Stimulated activated CD4-positive, alpha-beta T cell treated with anti-CD3 and anti-CD28 coated beads, Interleukin-2, amount 100 ng/mL, for 24 hours (primary cell): Measurements from ENCODE around the gene LILRB3.
A peak's percentile ranks its signal among the peaks of the same experiment; 100 is the strongest.
"Not testable (repeated sequence)": the region's sequence is repeated elsewhere in the genome, so short reads cannot be mapped to it uniquely, and the experiment has no call there.

ENCODE experiments used
- DNase-seq, 2 donors: peaks; one replicate each; pipeline ENCODE4 v3.0.0-alpha.2; 2020

LILRB3 gene

DNA sequence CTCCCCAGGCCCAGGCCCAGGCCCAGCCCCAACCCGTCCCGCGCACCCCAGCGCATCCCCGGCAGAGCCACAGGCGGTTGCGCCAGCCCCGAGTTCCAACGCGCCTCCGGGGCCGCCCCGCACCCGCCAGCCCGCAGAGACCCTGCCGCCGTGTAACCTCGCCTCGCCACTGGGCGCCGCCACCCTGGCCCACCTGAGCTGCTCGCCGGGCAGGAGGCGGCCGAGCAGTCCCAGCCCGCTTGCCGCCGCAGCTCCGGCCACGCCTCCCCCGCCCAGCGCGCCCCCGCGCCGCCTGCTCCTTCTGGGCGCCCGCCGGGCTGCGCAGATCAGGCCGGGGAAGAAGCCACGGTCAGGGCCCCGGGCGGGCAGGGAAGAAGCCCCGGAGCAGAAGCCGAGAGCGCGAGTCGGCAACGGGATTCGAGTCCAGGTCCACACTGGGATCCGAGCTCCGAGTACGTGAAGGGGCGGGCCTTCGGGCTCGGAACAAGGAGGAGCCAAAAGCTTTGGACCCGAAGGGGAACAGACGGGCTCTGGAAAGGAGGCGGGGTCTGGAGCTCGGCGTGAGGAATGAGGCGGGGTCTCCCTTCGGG lies 33.6 kb downstream of the LILRB3 start, which contains the start of gene MBOAT7:
Gene MBOAT7, minus strand, starts transcription at position 436 of the 590 bp plus-strand sequence. CDS start 1,072 bp downstream, outside the sequence.
- DNase-seq: no peak

DNA sequence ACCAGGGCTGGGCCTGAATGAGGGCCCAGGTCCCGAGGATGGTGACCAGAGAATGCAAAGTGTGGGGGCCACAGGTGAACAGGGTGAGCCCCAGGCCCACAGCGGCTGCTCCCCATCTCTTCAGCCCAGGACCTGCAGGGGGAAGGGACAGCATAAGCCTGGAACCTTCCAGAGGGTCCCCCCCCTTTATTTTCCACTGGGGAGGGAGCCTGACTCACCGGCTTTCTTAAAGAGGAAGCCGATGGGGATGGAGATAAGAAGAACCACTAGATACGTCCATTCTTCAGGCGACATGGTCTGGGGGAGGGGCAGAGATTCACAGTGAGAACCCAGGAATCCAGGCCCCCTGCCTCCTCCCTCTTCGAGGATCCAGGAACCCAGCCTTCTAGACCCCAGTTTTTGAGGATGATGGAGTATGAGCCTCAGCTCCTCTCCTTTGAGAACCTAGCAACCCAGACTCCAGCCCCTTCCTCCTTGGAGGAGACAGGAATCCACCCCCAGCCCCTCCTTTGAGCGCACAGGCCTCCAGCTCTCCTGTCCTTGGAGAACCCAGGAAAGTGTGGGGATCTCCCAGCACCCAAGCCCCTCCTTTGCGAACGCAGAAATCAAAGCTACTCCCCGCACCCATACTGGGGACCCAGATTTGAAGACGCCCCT lies 34.5 kb downstream of the LILRB3 start:
- peak; percentile 65 to 71 for DNase-seq

DNA sequence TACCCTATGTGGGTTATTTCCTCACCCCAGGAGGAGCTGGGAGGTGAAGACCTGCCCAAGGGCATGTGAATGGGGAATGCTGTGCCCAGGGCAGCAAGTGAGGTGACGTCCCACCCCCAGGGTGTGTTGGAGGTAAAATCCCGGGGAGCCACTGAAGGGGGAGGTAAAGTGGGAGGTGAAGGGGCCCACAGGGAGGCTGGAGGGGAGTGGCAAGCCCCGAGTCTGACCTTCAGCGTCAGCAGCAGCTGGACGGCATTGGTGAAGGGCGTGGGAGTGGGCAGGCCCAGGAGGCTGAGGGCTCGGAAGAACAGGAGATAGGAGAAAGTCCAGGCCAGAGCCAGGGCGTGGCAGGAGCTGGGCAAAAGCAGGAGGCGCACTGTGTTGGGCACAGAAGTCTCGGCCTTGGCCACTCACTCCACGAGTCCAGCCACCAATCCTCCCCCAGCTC lies 35.8 kb downstream of the LILRB3 start:
- no peak for DNase-seq

DNA sequence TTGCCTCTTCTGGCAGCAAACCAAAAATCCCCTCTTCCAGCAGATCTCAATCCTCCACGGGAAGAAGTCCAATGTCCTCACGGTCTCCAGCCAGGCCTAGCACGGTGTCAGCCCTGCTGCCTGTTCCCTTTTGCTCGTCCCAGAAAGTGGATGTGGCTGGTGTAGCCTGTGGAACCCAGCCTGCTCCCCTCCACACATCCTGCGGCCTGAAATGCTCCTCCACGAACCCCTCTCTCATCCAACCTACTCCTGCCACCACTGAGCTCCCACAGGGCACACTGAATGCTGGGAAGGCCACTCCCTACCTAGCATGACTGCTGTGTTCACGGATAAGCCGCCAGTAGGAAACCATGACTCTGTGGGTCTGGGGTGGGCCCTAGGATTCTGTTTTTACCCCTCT lies 36.5 kb downstream of the LILRB3 start:
- no peak for DNase-seq

DNA sequence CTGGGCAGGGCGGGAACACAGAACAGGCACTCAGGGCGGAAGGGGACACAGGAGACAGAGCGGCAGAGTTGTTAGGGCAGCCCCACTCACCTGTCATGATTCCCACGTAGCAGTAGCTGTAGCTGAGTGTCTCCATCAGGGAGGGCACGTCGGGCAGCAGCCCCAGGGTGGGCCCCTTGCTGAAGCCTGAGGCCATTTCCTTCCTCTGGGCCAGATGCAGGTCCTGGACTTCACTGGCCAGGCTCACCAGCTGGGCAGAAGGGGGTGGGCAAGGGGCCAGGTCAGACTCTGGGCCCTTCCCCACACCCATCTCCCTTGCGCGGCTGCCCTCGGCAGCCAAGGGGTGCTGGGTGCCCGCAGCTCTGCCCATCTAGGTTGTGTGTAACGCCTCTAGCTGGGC lies 39.4 kb downstream of the LILRB3 start:
- DNase-seq: no peak

DNA sequence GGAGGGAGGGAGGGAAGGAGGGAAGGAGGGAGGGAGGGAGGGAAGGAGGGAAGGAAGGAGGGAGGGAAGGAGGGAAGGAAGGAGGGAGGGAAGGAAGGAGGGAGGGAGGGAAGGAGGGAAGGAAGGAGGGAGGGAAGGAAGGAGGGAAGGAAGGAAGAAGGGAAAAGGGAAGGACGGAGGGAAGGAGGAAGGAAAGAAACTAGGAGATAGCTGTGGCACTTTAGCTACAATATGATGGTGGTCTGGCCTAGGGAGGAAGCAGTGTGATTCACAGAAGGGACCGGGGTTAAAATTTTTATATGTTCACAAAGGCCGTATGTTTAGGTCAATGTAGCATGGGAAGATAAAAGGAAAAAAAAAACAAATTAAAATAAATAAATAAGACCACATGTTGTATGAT lies 40.9 kb downstream of the LILRB3 start:
- DNase-seq: not testable (repeated sequence)

DNA sequence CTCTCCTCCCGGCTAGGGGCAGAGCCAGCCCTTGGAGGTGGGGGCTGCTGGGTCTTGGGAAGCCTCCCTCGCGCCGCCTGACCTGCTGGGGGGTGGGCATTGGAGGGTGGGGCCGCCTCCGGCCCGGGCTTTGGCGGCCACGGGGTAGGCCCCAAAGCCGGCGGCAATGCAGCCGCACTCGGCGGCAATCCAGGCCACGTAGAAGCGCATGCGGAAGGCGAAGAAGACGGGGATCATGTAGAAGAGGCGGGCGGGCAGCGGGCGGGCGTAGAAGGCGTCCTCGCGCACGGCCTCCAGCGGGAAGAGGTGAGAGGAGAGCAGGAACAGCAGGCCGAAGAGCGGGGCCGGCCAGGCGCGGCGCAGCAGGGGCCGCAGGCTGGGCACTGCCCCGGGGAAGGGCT lies 42.1 kb downstream of the LILRB3 start:
- no peak for DNase-seq

DNA sequence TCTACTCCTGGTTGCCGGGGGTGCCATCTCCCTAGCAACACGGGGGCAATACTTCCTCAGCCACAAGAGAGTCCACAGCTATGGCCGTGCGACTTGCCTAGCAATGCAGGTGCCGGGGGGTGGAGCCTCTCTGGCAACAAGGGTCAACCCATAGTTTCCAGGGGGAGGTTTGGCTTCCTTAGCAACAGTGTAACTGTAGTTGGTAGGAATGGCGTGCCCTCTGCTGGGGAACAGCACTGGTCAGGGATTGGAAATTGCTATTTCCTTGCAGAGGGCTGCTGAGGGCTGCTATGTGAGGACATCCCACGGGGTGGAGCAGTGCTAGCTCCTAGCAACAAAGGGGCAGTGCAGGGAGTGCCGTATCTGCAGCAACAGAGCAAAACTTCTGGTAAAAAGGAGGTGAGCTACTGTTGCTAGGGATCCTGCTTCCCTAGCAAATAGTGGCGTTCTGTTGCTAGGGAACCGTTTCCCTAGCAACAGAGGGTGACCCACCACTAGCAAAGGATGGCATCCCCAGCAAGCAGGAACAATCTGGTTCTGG lies 42.8 kb downstream of the LILRB3 start:
- DNase-seq: no peak

DNA sequence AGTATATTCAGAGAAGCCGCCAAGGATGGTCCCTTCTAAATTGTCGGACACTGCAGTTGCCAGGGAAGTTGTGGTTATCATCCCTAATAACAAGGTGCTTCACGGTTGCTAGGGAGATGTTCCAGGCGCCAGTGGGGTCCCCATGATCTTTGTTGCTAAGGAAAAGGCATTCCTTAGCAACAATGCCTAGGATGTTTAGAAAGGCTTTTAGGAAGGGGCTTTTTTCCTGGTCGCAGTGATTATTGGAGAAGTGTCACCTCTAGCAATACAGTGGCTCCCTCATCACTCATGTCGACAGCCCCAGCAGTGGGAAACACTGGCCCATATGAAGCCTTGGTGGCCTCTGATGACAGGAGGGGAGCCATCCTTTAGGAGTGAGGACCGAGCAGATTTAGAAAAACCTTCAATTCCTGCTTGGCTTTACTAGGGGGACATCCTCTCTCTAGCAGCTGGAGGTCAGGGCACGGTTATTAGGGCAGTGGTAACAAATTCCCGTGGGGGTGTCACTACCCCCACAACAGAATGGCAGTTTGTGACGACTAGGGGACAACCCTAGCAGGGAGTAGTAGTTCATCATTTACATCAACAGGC lies 43.5 kb downstream of the LILRB3 start:
- DNase-seq: no peak

DNA sequence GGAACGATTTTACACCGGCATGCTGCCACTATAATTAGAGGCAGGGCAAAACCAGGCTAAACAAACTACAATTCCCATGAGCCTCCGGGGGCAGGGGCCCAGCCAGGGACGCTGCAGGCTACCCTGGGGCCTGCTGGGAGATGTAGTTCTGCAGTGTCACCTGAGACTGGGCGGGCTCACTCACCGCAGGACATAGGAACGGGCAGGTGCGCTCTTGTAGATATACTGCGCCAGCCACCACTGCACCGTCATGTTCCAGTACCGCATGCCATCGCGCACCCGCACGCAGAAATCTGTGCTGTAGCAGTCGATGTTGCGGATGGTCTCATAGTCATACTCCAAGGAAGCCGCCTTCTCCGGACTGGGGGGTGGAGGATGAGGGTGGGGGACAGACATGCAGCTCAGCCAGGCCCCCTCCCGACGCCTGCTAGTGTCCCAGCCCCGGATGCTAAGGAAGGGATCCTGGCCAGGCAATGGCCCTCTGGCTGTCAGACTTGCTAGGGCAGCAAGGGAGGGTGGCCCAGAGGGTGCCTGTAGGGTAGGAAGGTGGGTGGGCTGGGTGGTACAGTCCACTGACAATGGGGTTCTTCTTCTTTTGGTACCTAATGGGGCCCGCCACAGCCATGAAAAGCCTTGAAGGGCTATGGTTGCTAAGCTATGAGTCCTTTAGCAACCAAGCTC lies 44.1 kb downstream of the LILRB3 start:
- peak in 1 of 2 donors; percentile 47 for DNase-seq

DNA sequence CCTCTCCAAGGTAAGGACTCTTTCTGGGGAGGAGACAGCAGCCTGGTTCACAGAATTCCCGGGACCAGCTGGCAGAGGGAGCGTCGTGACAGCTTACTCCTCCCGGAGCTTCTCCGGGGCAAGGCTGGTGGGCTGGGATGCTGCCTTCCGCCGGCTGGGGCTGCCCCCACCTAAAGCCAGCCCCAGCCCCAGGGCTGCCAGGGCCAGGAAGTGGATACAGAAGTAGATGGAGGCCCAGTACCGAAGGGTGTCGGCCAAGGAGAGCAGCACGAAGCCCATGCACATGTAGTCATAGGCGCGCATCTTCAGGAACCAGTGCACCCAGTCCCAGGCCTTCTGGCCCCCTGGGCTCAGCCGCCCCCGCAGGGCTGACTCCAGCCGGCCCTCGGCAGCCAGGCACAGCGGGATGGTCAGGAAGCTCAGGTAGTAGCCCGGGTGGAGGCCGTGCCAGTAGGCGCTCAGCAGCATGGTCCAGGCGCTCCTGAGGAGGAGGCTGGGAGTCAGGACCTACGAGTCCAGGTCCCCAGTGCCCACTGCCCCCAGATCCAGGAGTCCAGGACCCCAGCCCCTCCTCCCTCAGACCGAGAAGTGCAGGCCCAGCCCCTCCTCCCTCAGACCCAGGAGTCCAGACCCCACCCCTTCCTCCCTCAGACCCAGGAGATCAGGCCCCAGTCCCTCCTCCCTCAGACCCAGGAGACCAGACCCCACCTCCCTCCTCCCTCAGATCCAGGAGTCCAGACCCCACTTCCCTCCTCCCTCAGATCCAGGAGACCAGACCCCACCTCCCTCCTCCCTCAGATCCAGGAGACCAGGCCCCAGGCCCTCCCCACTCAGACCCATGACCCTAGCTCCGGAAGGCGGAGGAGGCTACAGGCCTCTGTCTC lies 48.6 kb downstream of the LILRB3 start:
- DNase-seq: no peak

DNA sequence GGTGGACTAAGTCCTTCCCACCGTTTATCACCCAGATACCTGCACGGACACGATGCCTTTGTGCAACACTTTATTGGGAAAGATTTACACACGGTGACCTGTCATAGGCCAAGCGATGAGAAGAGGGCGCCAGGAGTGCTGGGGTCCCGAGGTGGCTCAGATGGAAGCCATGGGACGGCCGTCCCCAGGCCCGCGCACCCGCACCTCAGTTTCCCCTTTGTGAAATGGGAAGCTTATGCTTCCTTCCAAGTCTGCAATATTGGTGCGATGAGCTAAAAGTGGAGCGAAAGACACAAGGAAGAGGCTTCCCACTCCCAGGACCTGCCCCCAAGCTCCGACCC lies 49.5 kb downstream of the LILRB3 start:
- no peak for DNase-seq

DNA sequence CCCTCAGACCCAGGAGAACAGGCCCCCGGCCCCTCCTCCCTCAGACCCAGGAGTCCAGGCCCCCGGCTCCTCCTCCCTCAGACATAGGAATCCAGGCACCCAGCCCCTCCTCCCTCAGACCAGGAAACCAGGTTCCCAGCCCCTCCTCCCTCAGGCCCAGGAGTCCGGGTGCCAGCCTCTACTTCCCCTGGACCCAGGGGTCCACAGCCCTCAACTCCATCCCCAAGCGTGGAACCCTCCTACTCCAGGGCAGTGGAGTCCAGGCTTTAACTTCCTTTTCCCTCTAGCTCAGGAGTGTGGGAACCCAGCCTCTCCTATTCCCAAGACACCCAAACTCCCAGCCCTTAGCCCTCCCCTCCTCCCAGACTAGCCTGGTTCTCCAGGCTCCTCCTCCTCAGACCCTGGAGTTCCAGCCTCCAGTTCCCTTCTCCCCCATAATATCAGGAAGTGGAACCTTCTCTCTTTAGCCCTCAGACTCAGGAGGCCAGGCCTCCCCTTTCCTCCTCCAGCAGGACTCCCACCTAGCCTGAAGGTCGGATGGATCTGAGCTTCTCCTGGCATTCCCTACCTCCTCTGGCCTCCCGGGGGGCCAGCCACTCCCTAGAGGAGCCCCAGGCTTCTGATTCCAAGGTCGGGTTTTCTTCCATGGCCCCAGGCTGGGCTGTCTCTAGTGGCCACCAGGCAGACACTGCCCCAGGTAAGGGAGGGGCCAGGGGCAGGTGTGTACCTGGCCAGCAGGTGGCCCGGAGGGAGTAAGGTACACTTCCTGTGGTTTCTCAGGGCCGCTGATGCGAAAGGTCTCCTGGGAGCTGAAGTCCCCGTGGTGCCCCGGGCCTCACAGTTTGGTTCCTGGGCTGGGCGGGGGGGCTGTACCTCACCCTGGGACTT lies 50.1 kb downstream of the LILRB3 start, which contains the start of gene TMC4:
Gene TMC4, minus strand, starts transcription at position 690 of the 888 bp plus-strand sequence. Its CDS starts 43 bp downstream, at position 647.
- DNase-seq: no peak

DNA sequence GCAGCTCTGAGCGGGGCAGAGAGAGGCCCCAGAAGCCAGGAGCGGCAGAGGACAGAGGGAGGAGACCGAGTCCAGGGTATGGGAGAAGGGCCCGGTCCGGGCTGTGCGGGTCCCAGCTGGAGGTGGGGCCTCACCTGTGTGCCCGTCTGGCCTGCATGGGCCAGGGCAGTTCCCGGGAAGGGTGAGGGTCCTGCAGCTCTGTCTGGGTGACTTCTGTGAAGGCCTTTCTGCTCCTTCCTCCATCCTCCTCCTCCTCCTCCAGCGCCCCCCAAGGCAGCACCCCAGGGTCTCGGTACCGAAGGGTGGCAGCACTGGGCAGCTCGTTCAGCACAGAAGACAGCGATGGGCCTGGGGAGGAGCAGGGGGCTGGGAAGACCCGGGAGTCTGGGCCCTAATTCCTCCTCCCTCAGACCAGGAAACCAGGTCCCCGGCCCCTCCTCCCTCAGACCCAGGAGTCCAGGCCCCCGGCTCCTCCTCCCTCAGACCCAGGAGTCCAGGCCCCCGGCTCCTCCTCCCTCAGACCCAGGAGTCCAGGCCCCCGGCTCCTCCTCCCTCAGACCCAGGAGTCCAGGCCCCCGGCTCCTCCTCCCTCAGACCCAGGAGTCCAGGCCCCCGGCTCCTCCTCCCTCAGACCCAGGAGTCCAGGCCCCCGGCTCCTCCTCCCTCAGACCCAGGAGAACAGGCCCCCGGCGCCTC lies 50.9 kb downstream of the LILRB3 start:
- not testable (repeated sequence) for DNase-seq

DNA sequence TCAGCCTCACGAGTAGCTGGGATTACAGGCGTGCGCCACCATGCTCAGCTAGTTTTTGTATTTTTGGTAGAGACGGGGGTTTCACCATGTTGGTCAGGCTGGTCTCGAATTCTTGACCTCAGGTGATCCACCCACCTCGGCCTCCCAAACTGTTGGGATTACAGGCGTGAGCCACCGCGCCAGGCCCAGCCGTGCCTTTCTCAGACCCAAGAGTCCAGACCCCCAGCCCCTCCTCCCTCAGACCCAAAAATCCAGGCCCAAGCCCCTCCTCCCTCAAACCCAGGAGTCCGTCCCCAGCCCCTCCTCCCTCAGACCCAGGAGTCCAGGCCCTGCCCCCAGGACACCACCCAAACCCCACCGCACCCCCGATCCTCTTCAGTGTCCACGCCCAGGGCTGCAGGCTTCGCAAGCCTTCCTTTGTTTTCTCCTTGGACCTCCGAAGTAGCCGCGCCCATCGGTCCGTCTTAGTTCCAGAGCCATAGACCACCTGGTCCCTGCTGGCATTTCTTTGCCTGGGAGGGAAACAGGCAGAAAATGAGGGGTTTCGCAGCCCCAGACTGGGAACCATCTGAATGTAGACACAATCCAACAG lies 53.6 kb downstream of the LILRB3 start:
- no peak for DNase-seq

DNA sequence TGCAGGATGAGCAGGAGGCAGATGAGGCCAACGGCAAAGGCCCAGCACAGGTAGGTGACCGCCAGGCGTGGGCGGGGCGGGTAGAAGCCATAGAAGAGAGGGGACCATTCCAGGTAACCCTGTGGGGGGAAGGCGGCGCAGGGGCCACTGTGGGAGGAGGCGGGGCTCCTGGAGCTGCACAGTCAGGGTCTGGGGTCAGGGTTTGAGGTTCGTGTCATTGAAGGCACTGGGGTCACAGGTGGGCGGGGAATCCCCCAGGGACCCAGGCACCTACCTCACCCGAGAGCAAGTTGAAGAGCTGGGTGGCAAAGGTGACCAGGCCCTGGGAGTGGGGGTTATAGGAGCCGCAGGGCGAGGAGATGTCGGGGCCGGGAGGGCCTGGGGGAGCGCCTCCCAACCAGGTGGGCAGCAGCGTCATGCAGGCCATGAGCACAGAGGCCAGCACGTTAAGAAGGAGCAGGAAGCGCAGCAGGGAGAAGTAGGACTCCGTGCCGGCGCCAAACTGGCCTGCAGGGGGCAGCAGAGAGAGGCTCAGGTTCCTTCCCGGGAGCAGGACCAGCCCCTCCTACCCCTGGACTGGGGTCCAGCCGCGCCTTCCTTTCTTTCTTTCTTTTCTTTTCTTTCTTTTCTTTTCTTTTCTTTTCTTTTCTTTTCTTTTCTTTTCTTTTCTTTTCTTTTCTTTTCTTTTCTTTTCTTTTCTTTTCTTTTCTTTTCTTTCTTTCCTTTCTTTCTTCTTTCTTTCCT lies 54.5 kb downstream of the LILRB3 start:
- peak; percentile 97 for DNase-seq
